ENCODE results near the gene PRKG1. TPM values are rescaled to one million over a fixed set of nuclear protein-coding genes. Genes with fewer than 3 reads are reported as not detected.

PRKG1 gene
- polyA plus RNA-seq, 2 donors: 0.84 to 0.87 TPM

GRCh38 chr10:51106311-51106945 lies 32.1 kb downstream of the PRKG1 start:
- no peak overlapping the region for H3K4me3 ChIP-seq (ENCODE audit: low read depth in 1 of 2, low read length in 2 of 2)
- H3K27me3 ChIP-seq (ENCODE audit: control insufficient read depth in 1 of 2, insufficient read depth in 2 of 2, low read length in 2 of 2): no peaks in the 10 kb centered on the region
- no peaks in the 10 kb centered on the region for H3K9me3 ChIP-seq (ENCODE audit: control insufficient read depth in 2 of 2, insufficient read depth in 1 of 2, low read depth in 1 of 2, low read length in 1 of 2)
- H3K36me3 ChIP-seq (ENCODE audit: control insufficient read depth in 2 of 2, insufficient read depth in 2 of 2, low read length in 1 of 2): no peaks in the 10 kb centered on the region
- WGBS, 2 donors: 73 to 92% methylated on average over 5 of the region's 5 CpGs
- no peak overlapping the region for H3K27ac ChIP-seq (ENCODE audit: low read depth in 2 of 2, low read length in 1 of 2)
- H3K4me1 ChIP-seq (ENCODE audit: control insufficient read depth in 2 of 2, insufficient read depth in 2 of 2, low read length in 1 of 2): no peaks in the 10 kb centered on the region

GRCh38 chr10:51108406-51108805 lies 34.1 kb downstream of the PRKG1 start:
- Histone ChIP-seq H3K27me3 (ENCODE audit: control insufficient read depth in 1 of 2, insufficient read depth in 2 of 2, low read length in 2 of 2) (no peaks in the 10 kb centered on the region), H3K36me3 (ENCODE audit: control insufficient read depth in 2 of 2, insufficient read depth in 2 of 2, low read length in 1 of 2) (no peaks in the 10 kb centered on the region), H3K9me3 (ENCODE audit: control insufficient read depth in 2 of 2, insufficient read depth in 1 of 2, low read depth in 1 of 2, low read length in 1 of 2) (no peaks in the 10 kb centered on the region), H3K4me3 (ENCODE audit: low read depth in 1 of 2, low read length in 2 of 2) (no peak overlapping the region), H3K27ac (ENCODE audit: low read depth in 2 of 2, low read length in 1 of 2) (no peak overlapping the region), H3K4me1 (ENCODE audit: control insufficient read depth in 2 of 2, insufficient read depth in 2 of 2, low read length in 1 of 2) (no peaks in the 10 kb centered on the region)
- 82 to 91% methylated on average over 1 of the region's 1 CpG for WGBS, 2 donors

GRCh38 chr10:51109801-51110533 lies 35.7 kb downstream of the PRKG1 start:
- Histone ChIP-seq H3K27ac (ENCODE audit: low read depth in 2 of 2, low read length in 1 of 2) (no peak overlapping the region), H3K36me3 (ENCODE audit: control insufficient read depth in 2 of 2, insufficient read depth in 2 of 2, low read length in 1 of 2) (no peaks in the 10 kb centered on the region), H3K4me3 (ENCODE audit: low read depth in 1 of 2, low read length in 2 of 2) (no peak overlapping the region), H3K27me3 (ENCODE audit: control insufficient read depth in 1 of 2, insufficient read depth in 2 of 2, low read length in 2 of 2) (no peaks in the 10 kb centered on the region), H3K9me3 (ENCODE audit: control insufficient read depth in 2 of 2, insufficient read depth in 1 of 2, low read depth in 1 of 2, low read length in 1 of 2) (no peaks in the 10 kb centered on the region), H3K4me1 (ENCODE audit: control insufficient read depth in 2 of 2, insufficient read depth in 2 of 2, low read length in 1 of 2) (no peaks in the 10 kb centered on the region)
- 51 to 52% methylated on average over 4 of the region's 4 CpGs for WGBS, 2 donors

GRCh38 chr10:51112013-51112412 lies 37.7 kb downstream of the PRKG1 start:
- H3K27ac ChIP-seq (ENCODE audit: low read depth in 2 of 2, low read length in 1 of 2): no peak overlapping the region
- no peaks in the 10 kb centered on the region for H3K4me1 ChIP-seq (ENCODE audit: control insufficient read depth in 2 of 2, insufficient read depth in 2 of 2, low read length in 1 of 2)
- no peaks in the 10 kb centered on the region for H3K27me3 ChIP-seq (ENCODE audit: control insufficient read depth in 1 of 2, insufficient read depth in 2 of 2, low read length in 2 of 2)
- no peaks in the 10 kb centered on the region for H3K9me3 ChIP-seq (ENCODE audit: control insufficient read depth in 2 of 2, insufficient read depth in 1 of 2, low read depth in 1 of 2, low read length in 1 of 2)
- no peak overlapping the region for H3K4me3 ChIP-seq (ENCODE audit: low read depth in 1 of 2, low read length in 2 of 2)
- no peaks in the 10 kb centered on the region for H3K36me3 ChIP-seq (ENCODE audit: control insufficient read depth in 2 of 2, insufficient read depth in 2 of 2, low read length in 1 of 2)
- 86 to 89% methylated on average over 4 of the region's 4 CpGs for WGBS, 2 donors

GRCh38 chr10:51113007-51113406 lies 38.7 kb downstream of the PRKG1 start:
- Histone ChIP-seq H3K36me3 (ENCODE audit: control insufficient read depth in 2 of 2, insufficient read depth in 2 of 2, low read length in 1 of 2) (no peaks in the 10 kb centered on the region), H3K4me1 (ENCODE audit: control insufficient read depth in 2 of 2, insufficient read depth in 2 of 2, low read length in 1 of 2) (no peaks in the 10 kb centered on the region), H3K27ac (ENCODE audit: low read depth in 2 of 2, low read length in 1 of 2) (no peak overlapping the region), H3K4me3 (ENCODE audit: low read depth in 1 of 2, low read length in 2 of 2) (no peak overlapping the region), H3K9me3 (ENCODE audit: control insufficient read depth in 2 of 2, insufficient read depth in 1 of 2, low read depth in 1 of 2, low read length in 1 of 2) (no peaks in the 10 kb centered on the region), H3K27me3 (ENCODE audit: control insufficient read depth in 1 of 2, insufficient read depth in 2 of 2, low read length in 2 of 2) (no peaks in the 10 kb centered on the region)
- 95 to 99% methylated on average over 1 of the region's 1 CpG for WGBS, 2 donors

- H3K36me3 ChIP-seq (ENCODE audit: control insufficient read depth in 2 of 2, insufficient read depth in 2 of 2, low read length in 1 of 2): no peaks in the 10 kb centered on the region
- WGBS, 2 donors: 59 to 64% methylated on average over 3 of the region's 3 CpGs
- H3K9me3 ChIP-seq (ENCODE audit: control insufficient read depth in 2 of 2, insufficient read depth in 1 of 2, low read depth in 1 of 2, low read length in 1 of 2): no peaks in the 10 kb centered on the region
- H3K27ac ChIP-seq (ENCODE audit: low read depth in 2 of 2, low read length in 1 of 2): no peak overlapping the region
- no peak overlapping the region for H3K4me3 ChIP-seq (ENCODE audit: low read depth in 1 of 2, low read length in 2 of 2)
- H3K27me3 ChIP-seq (ENCODE audit: control insufficient read depth in 1 of 2, insufficient read depth in 2 of 2, low read length in 2 of 2): no peaks in the 10 kb centered on the region
- H3K4me1 ChIP-seq (ENCODE audit: control insufficient read depth in 2 of 2, insufficient read depth in 2 of 2, low read length in 1 of 2): no peaks in the 10 kb centered on the region
These were observed 42.9 kb downstream of the PRKG1 start for GRCh38 chr10:51117053-51117660.

- Histone ChIP-seq H3K4me1 (ENCODE audit: control insufficient read depth in 2 of 2, insufficient read depth in 2 of 2, low read length in 1 of 2) (no peaks in the 10 kb centered on the region), H3K4me3 (ENCODE audit: low read depth in 1 of 2, low read length in 2 of 2) (no peak overlapping the region), H3K36me3 (ENCODE audit: control insufficient read depth in 2 of 2, insufficient read depth in 2 of 2, low read length in 1 of 2) (no peaks in the 10 kb centered on the region), H3K27me3 (ENCODE audit: control insufficient read depth in 1 of 2, insufficient read depth in 2 of 2, low read length in 2 of 2) (no peaks in the 10 kb centered on the region), H3K9me3 (ENCODE audit: control insufficient read depth in 2 of 2, insufficient read depth in 1 of 2, low read depth in 1 of 2, low read length in 1 of 2) (no peaks in the 10 kb centered on the region), H3K27ac (ENCODE audit: low read depth in 2 of 2, low read length in 1 of 2) (no peak overlapping the region)
- WGBS, 2 donors: 70 to 74% methylated on average over 1 of the region's 1 CpG
These were observed 43.5 kb downstream of the PRKG1 start for GRCh38 chr10:51117794-51118193.

GRCh38 chr10:51119441-51119840 lies 45.2 kb downstream of the PRKG1 start:
- H3K4me3 ChIP-seq (ENCODE audit: low read depth in 1 of 2, low read length in 2 of 2): no peak overlapping the region
- no peaks in the 10 kb centered on the region for H3K4me1 ChIP-seq (ENCODE audit: control insufficient read depth in 2 of 2, insufficient read depth in 2 of 2, low read length in 1 of 2)
- no peaks in the 10 kb centered on the region for H3K9me3 ChIP-seq (ENCODE audit: control insufficient read depth in 2 of 2, insufficient read depth in 1 of 2, low read depth in 1 of 2, low read length in 1 of 2)
- H3K36me3 ChIP-seq (ENCODE audit: control insufficient read depth in 2 of 2, insufficient read depth in 2 of 2, low read length in 1 of 2): no peaks in the 10 kb centered on the region
- H3K27me3 ChIP-seq (ENCODE audit: control insufficient read depth in 1 of 2, insufficient read depth in 2 of 2, low read length in 2 of 2): no peaks in the 10 kb centered on the region
- WGBS, 2 donors: 79 to 84% methylated on average over 1 of the region's 1 CpG
- H3K27ac ChIP-seq (ENCODE audit: low read depth in 2 of 2, low read length in 1 of 2): no peak overlapping the region

GRCh38 chr10:51121861-51122260 lies 47.6 kb downstream of the PRKG1 start:
- no peak overlapping the region for H3K27ac ChIP-seq (ENCODE audit: low read depth in 2 of 2, low read length in 1 of 2)
- 96 to 99% methylated on average over 4 of the region's 4 CpGs for WGBS, 2 donors
- H3K36me3 ChIP-seq (ENCODE audit: control insufficient read depth in 2 of 2, insufficient read depth in 2 of 2, low read length in 1 of 2): no peaks in the 10 kb centered on the region
- no peak overlapping the region for H3K4me3 ChIP-seq (ENCODE audit: low read depth in 1 of 2, low read length in 2 of 2)
- no peaks in the 10 kb centered on the region for H3K9me3 ChIP-seq (ENCODE audit: control insufficient read depth in 2 of 2, insufficient read depth in 1 of 2, low read depth in 1 of 2, low read length in 1 of 2)
- no peaks in the 10 kb centered on the region for H3K27me3 ChIP-seq (ENCODE audit: control insufficient read depth in 1 of 2, insufficient read depth in 2 of 2, low read length in 2 of 2)
- H3K4me1 ChIP-seq (ENCODE audit: control insufficient read depth in 2 of 2, insufficient read depth in 2 of 2, low read length in 1 of 2): no peaks in the 10 kb centered on the region

Measured in esophagus (tissue), 2 donors.